Cardiac septum (tissue), 1 donor: ENCODE data around the gene PPA2. TPM values are rescaled to one million over a fixed set of nuclear protein-coding genes. Genes with fewer than 3 reads are reported as not detected.

Experiments used
- DNase-seq: peaks from one replicate; pipeline ENCODE4 v3.0.0-alpha.2; 2020; ENCODE audit warnings: low spot score
- intact Hi-C: fragments of 100-400 bp; cut with DNase I; formaldehyde crosslinking; loops from one replicate; pipeline ENCODE4 v1.14.0; 2022
- total RNA-seq: library from RNA; stranded (reverse); fragmentation: NEBNext Ultra II Directional; extraction: Animal tissue kit (Norgen Biotek cat#: 25700); gene quantifications from one replicate; pipeline ENCODE4 v1.2.1, GENCODE V29; 2021
- donor health status: DM: no; HTN: no; CAD: no.

The PPA2 gene
- total RNA-seq, 1 donor from 2014 or later: 81.6 TPM

- intact Hi-C loops: no loop called here
Measured at GRCh38 chr4:105345358-105345757, 128.5 kb downstream of the PPA2 start.

GRCh38 chr4:105344141-105344540 lies 129.7 kb downstream of the PPA2 start:
- no peak for DNase-seq
- intact Hi-C loops: no loop called here

More at GRCh38 chr4:105345358-105345757, 128.5 kb downstream of the PPA2 start:
- DNase-seq: no peak

- intact Hi-C loops: no loop called here
- DNase-seq: no peak
Measured at GRCh38 chr4:105343146-105343931, 130.5 kb downstream of the PPA2 start.

- DNase-seq: no peak
- intact Hi-C loops: no loop called here
Measured at GRCh38 chr4:105329081-105329480, 144.8 kb downstream of the PPA2 start.

- DNase-seq: no peak
- intact Hi-C loops: no loop called here
Measured at GRCh38 chr4:105327956-105328355, 145.9 kb downstream of the PPA2 start.

GRCh38 chr4:105327222-105327621 lies 146.6 kb downstream of the PPA2 start:
- DNase-seq: no peak
- intact Hi-C loops: no loop called here

Other genes with a start within 250 kb of the PPA2 start
- gene ARHGEF38, start 78.6 kb upstream of the PPA2 start, total RNA-seq: not detected
- 19.3 TPM for gene INTS12, start 234.6 kb upstream of the PPA2 start, total RNA-seq
- gene GSTCD, start 234.7 kb upstream of the PPA2 start, total RNA-seq: 4.8 TPM